Heart left ventricle (tissue), 16 donors: Measurements from ENCODE around the gene RBP2. TPM values are rescaled to one million over a fixed set of nuclear protein-coding genes. Genes with fewer than 3 reads are reported as not detected.

Source experiments
- ATAC-seq, 4 donors: fragments of 200-7000 bp; cut with Tn5 transposase; one replicate each; pipeline ENCODE4 v1.9.1; 2020 to 2022; ENCODE audit warnings: moderate library complexity in 4 of 4, mild to moderate bottlenecking in 3 of 4, moderate number of reproducible peaks in 1 of 4
- DNase-seq, 5 donors: peaks; one replicate each; pipeline ENCODE4 v3.0.0-alpha.2; 2020
- H3K27ac ChIP-seq, 12 donors: fragments of 200-600 bp; sonication (generic) in 4 of 12; one replicate each; pipeline versions ENCODE4 v1.5.0 to v1.8.0; 2016 to 2022; ENCODE audit warnings: mild to moderate bottlenecking in 2 of 12
- H3K27me3 ChIP-seq, 9 donors: fragments of 200-600 bp; sonication (generic) in 2 of 9; one replicate each; pipeline versions ENCODE4 v1.5.1 to v1.8.0; 2016 to 2022; ENCODE audit warnings: mild to moderate bottlenecking in 3 of 9
- H3K36me3 ChIP-seq, 9 donors: fragments of 200-600 bp; sonication (generic) in 2 of 9; one replicate each; pipeline versions ENCODE4 v1.5.0 to v1.8.0; 2018 to 2022; ENCODE audit warnings: mild to moderate bottlenecking in 2 of 9
- H3K4me1 ChIP-seq, 12 donors: fragments of 200-600 bp; sonication (generic) in 4 of 12; one replicate each; pipeline versions ENCODE4 v1.5.0 to v1.8.0; 2016 to 2022; ENCODE audit warnings: mild to moderate bottlenecking in 3 of 12
- H3K4me3 ChIP-seq, 12 donors: fragments of 200-600 bp; sonication (generic) in 4 of 12; one replicate each; pipeline versions ENCODE4 v1.5.0 to v1.8.0; 2017 to 2022; ENCODE audit warnings: mild to moderate bottlenecking in 9 of 12, moderate library complexity in 4 of 12
- H3K9me3 ChIP-seq, 12 donors: fragments of 200-600 bp; sonication (generic) in 4 of 12; one replicate each; pipeline versions ENCODE4 v1.5.0 to v1.8.0; 2016 to 2022; ENCODE audit warnings: mild to moderate bottlenecking in 1 of 12
- CTCF ChIP-seq, 12 donors: fragments of 200-600 bp; sonication (generic) in 4 of 12; IDR thresholded peaks; one replicate each; pipeline versions ENCODE4 v1.5.0 to v1.8.0; 2018 to 2022; ENCODE audit warnings: antibody characterized with exemption in 12 of 12, mild to moderate bottlenecking in 5 of 12
- POLR2A ChIP-seq, 2 donors: fragments of 450-650 bp; IDR thresholded peaks; one replicate each; pipeline ENCODE4 v1.6.1; 2017; ENCODE audit warnings: antibody characterized with exemption in 2 of 2, mild to moderate bottlenecking in 2 of 2, moderate library complexity in 2 of 2
- WGBS, 4 donors: extraction: QIAGEN DNeasy Blood & Tissue Kit in 2 of 4; methylation state at CpG; one replicate each; pipeline versions ENCODE4 v1.1.5 to v1.1.7; 2013 to 2018; 5-methylcytosine and 5-hydroxymethylcytosine counted together
- intact Hi-C, 10 donors: fragments of 100-400 bp; cut with DNase I; formaldehyde crosslinking; loops; one replicate each; pipeline versions ENCODE4 v1.11.1 to v1.14.2; 2022
- polyA plus RNA-seq, 2 donors: library from polyadenylated mRNA; stranded (reverse); fragments of 200-250 nt; gene quantifications; one replicate each; pipeline ENCODE4 v1.2.3, GENCODE V29; 2013
- total RNA-seq, 9 donors: library from RNA; depleted of rRNA in 2 of 9; stranded (reverse); fragments of >200 nt in 2 of 9; fragmentation: NEBNext Ultra II Directional in 3 of 9; extraction: Animal tissue kit (Norgen Biotek cat#: 25700) in 3 of 9; gene quantifications; one replicate each; pipeline versions ENCODE4 v1.1.0 to v1.2.4, GENCODE V29; 2016 to 2023
- donor health status: ischemic (EF 13 %, LVEDD 7.1; RV severe dilation, severe dysfunction).
- donor health status: healthy with polysubstance abuse.
- donor health status: DM: no; HTN: yes; CAD: no.
- donor health status: DM: no; HTN: no; CAD: no.
- donor health status: ischemic (EF 25% LVEDD 6.9; RV normal size, moderate dysfunction).
- donor health status: ischemic (EF 25% LVEDD 5.7; RV mildly dilated, moderate dysfunction).
- donor health status: healthy.
- donor health status: DM: yes; HTN: yes; CAD: no.
- donor health status: ischemic (EF 35%, LVEDD 5.7; RV mildly dilated, moderate dysfunction).
- donor health status: nonischemic (EF 11% LVEDD 7.7; RV severe dilation, severe dysfunction).
- donor health status: DM: yes; HTN: yes; CAD: no.
- donor health status: PGD.
- donor health status: ischemic (EF 29% LVEDD 5.4; RV normal size, mild dysfunction).
- donor health status: nonischemic (EF 23%, LVEDD 6.1; RV moderate dilation, normal function).

RBP2 gene
- total and polyA plus RNA-seq, 11 donors: 0.25 TPM; not detected in 10

GRCh38 chr3:139441656-139442055 lies 34.7 kb downstream of the RBP2 start:
- no peak overlapping the region for H3K27ac ChIP-seq
- TF ChIP-seq POLR2A (IDR thresholded peaks at IDR 0.05) (no peak), CTCF (IDR thresholded peaks at IDR 0.05) (no peak)
- WGBS, 4 donors: 88 to 93% (median 93%) methylated on average over 1 of the region's 1 CpG
- H3K4me1 ChIP-seq: no peaks in the 10 kb centered on the region
- DNase-seq (no peak), ATAC-seq (no peak)
- H3K27me3 ChIP-seq: no peaks in the 10 kb centered on the region
- no peak overlapping the region for H3K4me3 ChIP-seq
- H3K9me3 ChIP-seq: no peaks in the 10 kb centered on the region
- intact Hi-C loops: loop anchor here in 1 of 10 donors (5.0 kb wide), 1 partner anchor 121 kb away; no protein-coding TSS in a partner anchor
- H3K36me3 ChIP-seq: no peaks in the 10 kb centered on the region

- DNase-seq: no peak
- intact Hi-C loops: loop anchor here in 1 of 10 donors (5.0 kb wide), 1 partner anchor 121 kb away; no protein-coding TSS in a partner anchor
- no peaks in the 10 kb centered on the region for H3K9me3 ChIP-seq
- WGBS, 4 donors: 93 to 95% (median 93%) methylated on average over 7 of the region's 7 CpGs
- no peaks in the 10 kb centered on the region for H3K27me3 ChIP-seq
- H3K36me3 ChIP-seq: no peaks in the 10 kb centered on the region
- no peak overlapping the region for H3K27ac ChIP-seq
- H3K4me1 ChIP-seq: no peaks in the 10 kb centered on the region
- TF ChIP-seq POLR2A (IDR thresholded peaks at IDR 0.05) (no peak), CTCF (IDR thresholded peaks at IDR 0.05) (no peak)
- H3K4me3 ChIP-seq: no peak overlapping the region
- no peak for ATAC-seq
Observed at GRCh38 chr3:139440639-139441556, 35.4 kb downstream of the RBP2 start.

- no peak for DNase-seq
- no peaks in the 10 kb centered on the region for H3K36me3 ChIP-seq
- no peaks in the 10 kb centered on the region for H3K27me3 ChIP-seq
- H3K27ac ChIP-seq: no peak overlapping the region
- no peak for TF ChIP-seq POLR2A (IDR thresholded peaks at IDR 0.05)
- TF ChIP-seq CTCF (IDR thresholded peaks at IDR 0.05): no peak
- no peaks in the 10 kb centered on the region for H3K9me3 ChIP-seq
- 86 to 91% (median 91%) methylated on average over 1 of the region's 1 CpG for WGBS, 4 donors
- intact Hi-C loops: loop anchor here in 1 of 10 donors (5.0 kb wide), 1 partner anchor 118 kb away; no protein-coding TSS in a partner anchor
- peaks cover 0 to 14% (median 0%) of the 10 kb centered on the region in 12 donors for H3K4me1 ChIP-seq
- no peak overlapping the region for H3K4me3 ChIP-seq
- no peak for ATAC-seq
Observed at GRCh38 chr3:139439278-139439677, 37.0 kb downstream of the RBP2 start.

- Histone ChIP-seq H3K36me3 (no peaks in the 10 kb centered on the region), H3K27me3 (no peaks in the 10 kb centered on the region), H3K27ac (peak overlapping the region in 1 of 12 donors; percentile 80), H3K9me3 (peaks cover 0 to 5% (median 0%) of the 10 kb centered on the region in 12 donors), H3K4me1 (peaks cover 0 to 21% (median 0%) of the 10 kb centered on the region in 12 donors), H3K4me3 (no peak overlapping the region)
- no peak for TF ChIP-seq POLR2A (IDR thresholded peaks at IDR 0.05)
- no peak for TF ChIP-seq CTCF (IDR thresholded peaks at IDR 0.05)
- intact Hi-C loops: loop anchor here in 1 of 10 donors (5.0 kb wide), 1 partner anchor 122 kb away; no protein-coding TSS in a partner anchor
- DNase-seq: peak in 1 of 5 donors; percentile 29
- ATAC-seq: peak in 3 of 4 donors; percentile 42 to 72 (median 51)
- 80 to 93% (median 91%) methylated on average over 1 to 6 of the region's 6 CpGs for WGBS, 4 donors
Observed at GRCh38 chr3:139434764-139435307, 41.5 kb downstream of the RBP2 start.
